Stimulated activated CD4-positive, alpha-beta T cell treated with anti-CD3 and anti-CD28 coated beads, Interleukin-15, amount 100 ng/mL, for 48 hours (primary cell): Measurements from ENCODE around the gene DMXL2.
"Not testable (repeated sequence)": the region's sequence is repeated elsewhere in the genome, so short reads cannot be mapped to it uniquely, and the experiment has no call there.

Experiments
- DNase-seq, 2 donors: peaks; one replicate each; pipeline ENCODE4 v3.0.0-alpha.2; 2020; ENCODE audit warnings: low read depth in 2 of 2

DMXL2 gene

DNA sequence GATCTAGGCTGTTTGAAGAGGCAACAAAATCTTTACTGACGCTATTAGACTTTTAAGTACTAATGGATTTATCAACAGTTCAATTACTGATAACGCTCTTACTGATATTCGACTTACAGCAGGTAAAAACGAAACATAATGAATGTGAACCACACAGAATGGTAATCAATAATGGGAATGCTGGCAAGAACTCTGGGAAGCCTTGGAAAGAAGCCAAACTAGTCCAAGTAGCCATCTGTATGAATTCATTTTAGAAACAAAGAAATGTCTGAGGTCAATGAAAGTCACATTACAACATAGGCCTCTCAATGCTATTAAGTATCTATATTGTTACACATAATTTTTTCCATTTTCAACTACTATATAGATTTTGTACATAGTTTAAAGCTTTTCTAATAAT, 130.0 kb downstream of the DMXL2 start:
- DNase-seq, result no peak

DNA sequence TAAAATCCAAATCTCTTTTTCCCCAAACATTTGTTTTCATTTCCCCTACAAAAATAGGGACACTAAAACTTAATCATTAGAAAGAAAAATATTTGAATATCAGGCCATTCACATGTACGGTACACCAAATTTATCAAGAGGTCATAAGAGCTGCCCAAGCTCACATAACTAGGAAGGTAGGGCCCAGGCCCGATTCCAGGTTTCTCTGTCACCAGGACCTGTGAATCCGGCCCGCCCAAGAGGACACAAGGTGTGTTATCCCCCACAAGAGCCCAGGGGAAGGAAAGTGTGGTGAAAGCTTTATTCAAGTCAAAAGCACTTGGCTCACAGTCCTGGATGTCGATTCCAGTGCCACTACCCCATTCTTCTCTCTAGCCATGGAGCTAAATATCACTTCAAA, 130.6 kb downstream of the DMXL2 start:
- no peak for DNase-seq

- DNase-seq, result no peak
These were observed 137.8 kb downstream of the DMXL2 start for GRCh38 chr15:51484781-51485180.

DNA sequence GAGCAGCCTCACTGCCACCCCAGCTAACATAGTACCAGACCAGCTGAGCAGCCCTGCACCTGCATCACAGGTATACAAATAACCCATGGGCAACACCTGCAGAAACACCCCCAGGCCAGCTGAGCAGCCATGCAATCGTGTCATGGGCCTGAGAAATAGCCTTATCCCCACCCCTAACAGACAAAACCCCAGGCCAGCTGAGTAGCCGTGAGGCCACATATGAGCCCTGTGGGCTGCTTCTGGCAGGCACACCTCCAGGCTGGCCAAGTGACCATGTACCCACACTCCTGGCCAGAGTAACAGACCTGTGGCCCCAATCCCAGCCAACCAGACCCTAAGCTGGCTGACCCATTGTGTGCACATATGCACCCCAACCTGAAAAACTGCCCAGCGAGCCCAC, 138.6 kb downstream of the DMXL2 start:
- DNase-seq, result no peak

- no peak for DNase-seq
These were observed 139.1 kb downstream of the DMXL2 start for GRCh38 chr15:51483520-51483919.

- DNase-seq, result no peak
These were observed 146.8 kb downstream of the DMXL2 start for GRCh38 chr15:51475736-51476135.

DNA sequence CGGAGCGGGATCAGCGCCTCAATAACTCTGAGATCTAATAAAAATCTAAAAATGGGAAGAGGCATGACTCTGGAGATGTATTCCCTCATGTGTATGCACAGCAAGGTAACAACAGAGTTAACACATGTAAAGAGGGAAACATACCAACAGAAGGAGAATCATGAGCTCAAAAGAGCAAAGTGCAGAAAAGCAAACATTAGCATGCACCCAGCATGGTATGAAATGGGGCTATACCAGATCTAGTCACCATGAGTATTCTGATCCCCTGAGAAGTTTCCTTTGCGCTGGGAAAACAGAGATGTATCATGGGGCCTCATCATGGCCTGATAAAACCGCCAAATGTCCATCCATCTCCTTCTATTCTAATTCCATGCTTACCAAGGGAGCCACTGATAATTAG, 152.1 kb downstream of the DMXL2 start:
- no peak for DNase-seq

DNA sequence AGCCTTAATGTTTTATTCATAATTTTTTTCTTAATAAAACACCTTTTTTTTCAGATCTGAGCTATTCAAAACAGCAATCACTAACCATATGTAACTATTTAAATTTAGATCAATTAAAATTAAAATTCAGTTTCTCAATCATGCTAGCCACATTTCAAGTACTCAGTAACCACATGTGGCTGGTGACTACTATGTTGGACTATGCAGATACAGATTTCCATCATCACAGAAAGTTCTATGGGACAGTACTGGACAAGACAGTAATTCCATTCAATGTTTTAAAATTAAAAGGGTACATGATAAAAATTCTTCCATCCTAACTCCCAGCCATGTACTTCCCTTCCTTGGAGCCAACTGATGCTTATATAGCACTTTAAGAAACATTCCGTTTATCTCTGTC, 161.8 kb downstream of the DMXL2 start:
- no peak for DNase-seq

GRCh38 chr15:51450001-51450400, 172.6 kb downstream of the DMXL2 start:
- DNase-seq, result no peak

DNA sequence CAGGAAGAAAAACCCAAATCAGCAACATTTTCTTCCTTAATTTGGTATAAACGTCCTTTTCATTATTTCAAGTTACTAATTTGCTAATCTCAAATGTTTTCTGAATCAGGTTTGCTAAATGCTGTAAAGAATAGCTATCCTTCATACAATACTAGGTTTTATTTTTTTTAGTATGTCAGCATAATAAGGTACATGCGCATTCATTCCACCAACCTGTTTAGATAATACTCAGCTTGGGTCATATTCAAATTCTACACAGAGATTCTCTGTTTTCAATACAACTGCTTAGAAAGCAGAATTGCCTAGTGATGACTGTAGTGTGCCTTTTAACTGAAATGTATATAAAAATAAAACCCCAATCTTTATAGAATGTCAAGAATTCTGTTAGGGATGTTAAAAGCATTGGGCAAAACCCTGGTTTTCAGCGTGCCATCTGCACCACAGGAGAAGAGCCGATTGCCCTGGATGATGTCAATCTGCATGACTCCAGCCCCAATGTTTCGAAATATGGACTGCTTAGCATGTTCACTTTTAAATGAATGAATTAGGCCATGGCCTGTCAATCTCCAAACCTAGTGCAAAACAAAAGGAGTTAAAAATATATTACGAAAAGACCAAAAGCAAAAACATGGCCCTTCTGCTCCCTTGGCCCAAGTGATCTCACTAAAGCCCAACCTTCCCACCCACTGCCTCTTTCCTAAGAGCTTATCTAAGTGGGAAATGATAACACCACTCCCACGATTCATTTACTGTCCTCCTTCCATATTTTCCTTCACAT, 173.8 kb downstream of the DMXL2 start:
- no peak for DNase-seq

DNA sequence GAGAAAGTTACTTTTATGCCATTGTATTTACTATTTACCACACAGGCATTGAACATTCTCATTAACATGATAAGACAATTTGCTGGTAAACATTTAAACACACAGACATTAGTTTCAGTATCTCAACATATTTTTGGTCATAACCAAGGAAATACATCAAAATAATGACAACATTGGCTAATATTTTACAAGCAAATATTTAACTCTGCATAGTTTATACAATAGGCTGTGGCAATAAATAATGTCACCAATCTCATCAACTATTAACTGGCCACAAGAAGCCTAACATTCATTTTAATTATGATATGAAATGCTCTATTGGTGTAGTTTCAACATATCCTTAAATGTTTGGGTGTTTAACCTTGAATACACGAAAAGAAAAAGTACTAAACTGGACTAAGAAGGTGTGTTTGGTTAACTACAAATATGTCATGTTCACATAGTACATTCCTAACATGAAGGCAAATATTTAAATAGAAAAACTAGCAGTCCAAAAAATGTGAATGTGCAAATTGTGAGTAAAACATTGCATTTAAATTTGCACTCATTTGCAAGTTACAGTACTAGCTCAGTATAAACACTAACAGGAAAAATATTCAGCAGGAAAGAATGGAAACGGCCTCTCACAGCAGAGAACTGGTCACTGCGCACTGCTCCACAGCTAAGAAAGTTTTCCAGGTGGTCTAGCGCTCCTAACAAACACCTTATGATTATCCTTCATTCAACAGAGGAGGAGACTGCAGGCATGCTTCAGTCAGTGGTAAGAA, 174.5 kb downstream of the DMXL2 start:
- DNase-seq, result no peak

DNA sequence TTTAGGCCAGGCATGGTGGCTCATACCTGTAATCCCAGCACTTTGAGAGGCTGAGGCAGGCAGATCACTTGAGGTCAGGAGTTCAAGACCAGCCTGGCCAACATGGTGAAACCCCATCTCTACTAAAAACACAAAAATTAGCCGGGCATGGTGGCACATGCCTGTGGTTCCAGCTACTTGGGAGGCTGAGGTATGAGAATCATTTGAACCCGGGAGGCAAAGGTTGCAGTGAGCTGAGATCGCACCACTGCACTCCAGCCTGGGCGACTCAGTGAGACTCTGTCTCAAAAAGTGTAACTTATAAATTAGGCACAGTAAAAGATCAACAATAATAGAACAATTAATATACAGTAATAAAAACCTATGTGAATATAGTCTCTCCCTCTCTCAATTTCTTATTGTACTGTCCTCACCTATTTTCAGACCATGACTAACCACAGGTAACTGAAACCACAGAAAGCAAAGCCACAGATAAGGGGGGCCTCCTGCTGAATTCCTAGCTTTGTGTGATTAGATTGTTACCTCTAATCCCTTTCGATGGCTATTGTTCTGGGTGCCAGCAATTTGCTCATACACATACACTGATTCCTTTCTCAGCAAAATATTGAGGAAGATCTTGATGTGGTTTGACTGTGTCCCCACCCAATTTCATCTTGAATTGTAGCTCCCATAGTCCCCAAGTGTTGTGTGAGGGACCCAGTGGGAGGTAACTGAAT, 176.4 kb downstream of the DMXL2 start:
- DNase-seq, result not testable (repeated sequence)

GRCh38 chr15:51444807-51445206, 177.8 kb downstream of the DMXL2 start:
- DNase-seq, result no peak

DNA sequence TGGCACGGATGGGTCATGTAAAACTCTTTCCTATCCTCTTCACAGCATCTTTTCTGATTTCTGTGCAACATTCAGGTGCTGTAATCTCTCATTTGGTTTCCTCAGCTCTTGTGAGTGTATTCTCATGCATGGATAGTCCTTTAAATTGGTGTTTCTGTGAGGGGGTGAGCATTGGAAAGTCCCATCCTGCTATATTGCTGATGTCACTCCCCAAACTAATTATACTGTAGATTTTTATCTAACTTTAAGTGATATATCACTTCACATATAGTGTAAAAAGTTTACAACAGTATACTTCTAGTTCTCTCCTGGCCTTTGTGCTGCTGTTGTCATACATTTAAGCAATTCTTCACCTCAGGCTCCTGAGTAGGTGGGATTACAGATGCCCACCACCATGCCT, 178.5 kb downstream of the DMXL2 start:
- DNase-seq, result no peak

GRCh38 chr15:51443282-51443914, 179.2 kb downstream of the DMXL2 start:
- no peak for DNase-seq

GRCh38 chr15:51438526-51438925, 184.0 kb downstream of the DMXL2 start:
- DNase-seq, result no peak

- DNase-seq, result no peak
These were observed 197.0 kb downstream of the DMXL2 start for GRCh38 chr15:51425517-51426040.

DNA sequence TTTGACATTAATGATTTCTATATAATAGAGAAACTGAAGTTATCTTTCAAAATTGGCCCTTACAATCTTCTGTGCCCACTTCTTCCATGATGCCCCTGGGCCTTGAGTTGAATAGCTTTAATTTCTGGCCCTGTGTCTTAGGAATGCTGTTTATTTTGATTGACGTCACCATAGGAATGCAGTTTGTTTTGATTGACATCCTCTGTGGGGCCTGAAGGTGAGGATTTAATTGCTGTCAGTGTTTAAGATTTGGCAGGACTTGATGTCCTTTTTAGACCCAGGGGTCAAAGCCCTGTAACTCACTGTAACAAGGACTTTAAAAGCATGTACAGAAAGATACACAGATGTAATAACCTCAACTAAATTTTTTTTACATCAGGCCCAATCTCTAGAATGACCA, 197.8 kb downstream of the DMXL2 start:
- no peak for DNase-seq

DNA sequence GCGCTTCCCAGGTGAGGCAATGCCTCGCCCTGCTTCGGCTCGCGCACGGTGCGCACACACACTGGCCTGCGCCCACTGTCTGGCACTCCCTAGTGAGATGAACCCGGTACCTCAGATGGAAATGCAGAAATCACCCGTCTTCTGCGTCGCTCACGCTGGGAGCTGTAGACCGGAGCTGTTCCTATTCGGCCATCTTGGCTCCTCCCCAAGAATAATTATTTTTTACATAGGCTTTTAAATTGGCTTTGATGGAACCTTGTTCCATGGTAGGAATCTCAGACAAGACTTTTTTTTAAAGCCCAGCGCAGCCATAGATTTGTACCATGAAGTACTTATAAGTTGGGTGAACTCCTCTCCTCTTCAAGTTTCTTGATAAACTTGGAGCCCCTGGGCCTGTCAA, 199.5 kb downstream of the DMXL2 start:
- DNase-seq, result not testable (repeated sequence)

- DNase-seq, result no peak
These were observed 206.4 kb downstream of the DMXL2 start for GRCh38 chr15:51416129-51416528.

- DNase-seq, result no peak
These were observed 208.2 kb downstream of the DMXL2 start for GRCh38 chr15:51414256-51414860.
